Coronary artery (tissue), 2 donors: Measurements from ENCODE around the gene MAPK14.
"Not testable (repeated sequence)": the region's sequence is repeated elsewhere in the genome, so short reads cannot be mapped to it uniquely, and the experiment has no call there.

Experiments used
- DNase-seq: peaks from one replicate; pipeline ENCODE4 v3.0.0-alpha.2; 2017; ENCODE audit warnings: low spot score
- H3K27ac ChIP-seq, 2 donors: fragments of 200-600 bp; sonication (generic); one replicate each; pipeline ENCODE4 v1.5.1; 2016 to 2019
- H3K4me3 ChIP-seq: fragments of 200-600 bp; sonication (generic); 2 replicates; pipeline ENCODE4 v1.5.1; 2016; ENCODE audit warnings: mild to moderate bottlenecking, moderate library complexity
- CTCF ChIP-seq: fragments of 200-600 bp; sonication (generic); IDR thresholded peaks from one replicate; pipeline ENCODE4 v1.5.1; 2019; ENCODE audit warnings: antibody characterized with exemption

MAPK14 gene

GRCh38 chr6:36121787-36122494 lies 94.3 kb downstream of the MAPK14 start:
- Histone ChIP-seq H3K27ac (no peak overlapping the region), H3K4me3 (no peak overlapping the region)
- DNase-seq = no peak
- no peak for TF ChIP-seq CTCF

- no peak for DNase-seq
- no peak for TF ChIP-seq CTCF
- H3K4me3 ChIP-seq = no peak overlapping the region
- H3K27ac ChIP-seq = no peak overlapping the region
Measured at GRCh38 chr6:36122495-36123269, 95.1 kb downstream of the MAPK14 start.

- DNase-seq = peak; percentile 84
- TF ChIP-seq CTCF = peak; percentile 73
- Histone ChIP-seq H3K27ac (no peak overlapping the region), H3K4me3 (no peak overlapping the region)
Measured at GRCh38 chr6:36123270-36124139, 95.9 kb downstream of the MAPK14 start.

- not testable (repeated sequence) for H3K27ac ChIP-seq, H3K4me3 ChIP-seq, DNase-seq
Measured at GRCh38 chr6:36124346-36124745, 96.7 kb downstream of the MAPK14 start.

GRCh38 chr6:36124881-36125280 lies 97.3 kb downstream of the MAPK14 start:
- no peak for TF ChIP-seq CTCF
- no peak for DNase-seq

GRCh38 chr6:36125575-36125974 lies 98.0 kb downstream of the MAPK14 start:
- DNase-seq = no peak
- H3K4me3 ChIP-seq = no peak overlapping the region
- TF ChIP-seq CTCF = no peak
- H3K27ac ChIP-seq = no peak overlapping the region

More at GRCh38 chr6:36124881-36125280, 97.3 kb downstream of the MAPK14 start:
- Histone ChIP-seq H3K4me3 (no peak overlapping the region), H3K27ac (no peak overlapping the region)

GRCh38 chr6:36126121-36126520 lies 98.5 kb downstream of the MAPK14 start:
- no peak for DNase-seq
- TF ChIP-seq CTCF = no peak
- no peak overlapping the region for H3K4me3 ChIP-seq
- H3K27ac ChIP-seq = no peak overlapping the region
